ENCODE results near the gene GLRA1.
"Not testable (repeated sequence)": the region's sequence is repeated elsewhere in the genome, so short reads cannot be mapped to it uniquely, and the experiment has no call there.

The GLRA1 gene

DNA sequence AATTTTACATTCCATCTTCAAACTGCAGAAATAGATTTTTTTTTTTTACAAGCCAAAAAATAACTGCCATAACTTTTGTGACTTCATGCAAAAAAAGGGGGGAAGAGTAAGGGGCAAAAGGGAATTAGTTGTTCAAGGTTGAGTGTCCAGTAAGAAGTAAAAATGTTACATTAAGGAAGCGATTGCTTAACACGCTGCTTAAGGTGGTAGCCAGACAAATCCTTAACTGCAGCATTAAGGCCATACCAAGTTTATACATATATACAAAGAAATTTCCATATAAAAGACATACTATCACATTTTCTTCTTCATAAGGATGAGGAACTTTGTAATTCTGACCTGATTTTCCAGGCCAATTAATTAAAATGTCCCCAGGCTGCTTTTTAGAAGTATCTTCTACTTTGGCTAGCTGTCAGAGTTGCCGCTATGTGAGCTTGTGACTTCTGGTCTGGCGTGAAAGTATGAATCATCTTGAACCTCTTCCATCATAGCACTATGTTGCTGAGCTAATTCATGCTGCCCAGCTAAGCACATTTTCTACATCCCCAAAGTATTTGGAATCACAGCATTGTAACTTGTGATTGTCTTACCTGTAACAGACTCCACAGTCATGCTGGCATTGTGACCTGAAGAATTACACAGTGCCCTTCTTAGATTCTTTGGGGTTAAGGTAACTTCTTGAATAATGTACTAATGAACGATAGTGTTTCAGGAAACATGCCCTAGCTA is 112.9 kb downstream of the GLRA1 start:
- no peak for DNase-seq

DNA sequence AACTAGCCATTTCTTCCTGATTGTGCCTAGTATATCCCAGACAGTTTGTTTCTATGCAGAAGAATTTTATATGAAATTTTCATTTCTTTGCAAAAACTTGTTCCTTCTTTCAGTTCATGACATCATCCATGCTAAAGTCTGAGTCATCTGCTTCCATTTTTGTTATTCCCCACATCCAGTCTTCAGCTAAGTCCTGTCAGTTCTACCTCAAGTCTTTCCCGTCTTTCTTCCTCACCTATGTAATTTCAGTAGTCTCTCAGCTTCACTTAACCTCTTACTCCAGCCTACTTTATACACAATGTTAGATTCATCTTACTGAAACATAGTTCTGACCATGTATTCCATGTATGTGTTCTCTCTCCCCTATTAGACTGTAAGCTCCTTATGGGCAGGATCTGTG is 113.8 kb downstream of the GLRA1 start:
- no peak for DNase-seq

DNA sequence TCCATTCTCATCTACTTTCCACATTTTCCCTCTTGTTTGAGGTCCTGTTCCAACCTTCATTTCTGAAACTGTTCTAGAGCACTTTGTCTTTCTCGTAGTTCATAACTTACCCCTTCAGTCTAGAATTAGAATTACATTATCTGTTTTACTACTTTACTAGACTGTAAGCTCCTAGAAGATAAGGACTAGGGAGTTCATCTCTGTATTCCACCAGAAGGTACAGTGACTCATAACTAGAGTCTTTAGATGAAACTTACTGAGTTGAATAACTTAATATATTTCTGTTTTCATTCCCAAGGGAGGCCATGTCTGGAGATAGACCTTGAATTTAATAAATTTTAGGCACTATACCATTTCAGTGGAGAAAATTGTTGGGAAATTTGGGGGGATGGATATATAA is 114.2 kb downstream of the GLRA1 start:
- DNase-seq: no peak

DNA sequence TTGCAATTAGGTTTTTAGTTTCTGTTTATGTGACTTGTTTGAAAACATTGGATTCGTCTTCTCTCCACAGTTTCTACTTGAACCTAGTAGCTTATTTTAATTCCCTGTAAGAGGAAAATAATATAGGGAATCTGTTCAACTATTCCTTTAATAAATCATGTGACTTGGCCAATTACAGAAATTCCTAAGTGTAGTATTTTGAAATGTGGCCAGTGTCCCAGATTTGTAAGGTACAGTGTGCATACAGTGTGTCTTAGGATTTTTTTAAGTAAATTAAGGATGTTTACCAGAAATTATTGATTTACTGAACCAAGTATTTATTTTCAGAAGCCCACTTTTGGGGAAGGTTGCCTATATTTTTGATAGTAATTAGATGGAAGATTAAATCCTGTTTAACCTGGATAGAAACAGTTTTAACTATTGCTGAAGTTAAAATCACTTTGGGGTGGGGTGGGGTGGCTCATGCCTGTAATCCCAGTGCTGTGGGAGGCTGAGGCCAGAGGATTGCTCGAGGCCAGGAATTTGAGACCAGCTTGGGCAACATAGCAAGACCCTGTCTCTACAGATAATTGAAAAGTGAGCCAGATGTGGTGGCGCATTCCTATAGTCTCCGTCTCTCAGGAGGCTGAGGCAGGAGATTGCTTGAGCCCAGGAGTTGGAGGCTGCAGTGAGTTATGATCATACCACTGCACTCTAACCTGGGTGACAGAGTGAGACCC is 116.0 kb downstream of the GLRA1 start:
- DNase-seq: no peak

DNA sequence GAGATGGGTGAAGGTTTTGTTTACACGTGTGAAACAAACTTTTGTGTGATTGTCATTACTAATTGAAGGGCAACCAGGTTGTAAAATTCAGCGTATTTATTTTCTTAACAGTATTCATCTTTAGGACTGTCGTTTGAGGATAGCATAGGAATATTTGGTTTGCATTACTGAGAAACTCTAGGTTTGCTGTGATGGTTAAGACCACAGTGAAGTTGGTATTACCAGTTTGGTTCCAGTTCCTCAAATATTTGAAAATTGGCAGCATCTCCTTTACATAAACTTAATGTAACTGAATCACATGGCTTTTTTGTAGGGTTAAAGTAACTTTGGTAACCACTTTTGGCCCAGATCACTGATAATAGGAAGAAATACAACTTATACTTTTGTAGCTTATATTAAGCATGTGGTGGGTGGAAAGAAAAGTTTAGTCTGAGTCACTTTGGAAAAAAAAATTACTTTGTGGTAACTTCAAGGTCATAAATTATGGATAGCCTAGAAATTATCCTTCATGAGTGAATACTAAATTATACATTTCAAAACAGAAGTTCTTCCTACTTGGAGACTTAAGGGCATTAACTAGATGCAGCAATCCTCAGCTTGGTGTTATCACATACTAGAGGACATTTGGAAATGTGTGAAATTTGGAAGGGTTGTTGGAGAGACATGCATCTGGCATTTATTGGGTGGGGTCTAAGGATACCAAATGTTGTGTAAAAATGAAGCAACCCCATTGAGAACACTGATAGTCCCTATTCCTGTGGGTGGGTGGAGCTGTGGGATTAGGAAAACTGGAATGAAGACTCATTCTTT is 119.0 kb downstream of the GLRA1 start:
- no peak for DNase-seq

DNA sequence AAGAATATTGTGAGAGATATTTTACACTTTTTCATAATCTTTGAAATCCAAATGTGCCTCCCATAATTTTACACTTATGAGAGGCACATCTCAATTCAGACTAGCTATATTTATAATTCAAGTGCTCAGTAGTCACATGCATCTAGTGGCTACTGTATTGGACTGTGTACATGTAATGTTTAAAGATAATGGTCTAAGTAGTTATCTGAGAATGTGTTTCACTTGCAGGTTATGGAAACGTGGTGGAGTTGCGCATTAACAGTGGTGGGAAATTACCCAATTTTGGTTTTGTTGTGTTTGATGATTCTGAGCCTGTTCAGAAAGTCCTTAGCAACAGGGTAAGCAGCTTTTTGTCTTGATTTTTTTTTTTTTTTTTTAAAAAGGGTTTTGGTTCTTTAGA is 124.1 kb downstream of the GLRA1 start:
- DNase-seq: no peak

DNA sequence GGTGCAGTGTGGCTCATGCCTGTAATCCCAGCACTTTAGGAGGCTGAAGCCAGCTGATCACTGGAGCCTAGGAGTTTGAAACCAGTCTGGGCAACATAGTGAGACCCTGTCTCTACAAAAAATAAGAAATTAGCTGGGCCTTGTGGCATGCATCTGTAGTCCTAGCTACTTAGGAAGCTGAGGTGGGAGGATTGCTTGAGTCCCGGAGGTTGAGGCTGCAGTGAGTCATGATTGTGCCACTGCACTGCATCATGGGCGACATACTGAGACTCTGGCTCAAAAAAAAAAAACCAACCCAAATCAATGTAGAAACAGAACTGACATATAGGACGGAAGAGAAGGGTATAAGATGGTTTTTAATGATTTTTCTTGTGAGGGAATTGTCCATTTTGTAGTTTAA is 125.2 kb downstream of the GLRA1 start:
- no peak for DNase-seq

DNA sequence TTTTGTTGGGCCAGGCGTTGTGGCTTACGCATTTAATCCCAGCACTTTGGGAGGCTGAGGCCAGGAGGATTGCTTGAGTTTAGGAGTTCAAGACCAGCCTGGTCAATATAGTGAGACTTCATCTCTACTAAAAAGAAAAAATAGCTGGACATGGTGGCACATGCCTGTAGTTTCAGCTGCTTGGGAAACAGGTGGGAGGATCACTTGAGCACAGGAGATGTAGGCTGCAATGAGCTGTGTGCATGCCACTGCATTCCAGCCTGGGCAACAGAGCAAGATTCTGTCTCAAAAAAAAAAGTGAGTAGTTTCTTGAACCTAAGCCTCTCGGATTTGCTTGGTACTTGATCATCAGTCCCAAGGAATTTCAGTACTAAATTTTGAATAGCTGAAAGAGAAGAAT is 126.0 kb downstream of the GLRA1 start:
- no peak for DNase-seq

DNA sequence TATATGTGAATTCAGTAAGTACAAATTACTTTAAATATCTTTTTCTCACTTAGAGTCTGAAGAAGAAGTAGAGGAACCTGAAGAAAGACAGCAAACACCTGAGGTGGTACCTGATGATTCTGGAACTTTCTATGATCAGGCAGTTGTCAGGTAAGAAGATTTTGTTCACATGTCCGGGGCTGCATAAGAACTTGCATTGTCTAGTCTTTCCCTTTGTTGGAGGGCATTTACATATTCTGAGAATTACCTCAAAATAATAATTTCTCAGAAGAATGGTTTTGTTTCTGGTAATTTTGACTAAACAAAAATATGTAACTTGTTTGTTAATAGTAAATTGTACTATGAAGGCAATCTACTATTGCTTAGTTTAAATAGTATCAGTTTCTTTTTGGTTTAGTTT is 129.2 kb downstream of the GLRA1 start:
- no peak for DNase-seq

DNA sequence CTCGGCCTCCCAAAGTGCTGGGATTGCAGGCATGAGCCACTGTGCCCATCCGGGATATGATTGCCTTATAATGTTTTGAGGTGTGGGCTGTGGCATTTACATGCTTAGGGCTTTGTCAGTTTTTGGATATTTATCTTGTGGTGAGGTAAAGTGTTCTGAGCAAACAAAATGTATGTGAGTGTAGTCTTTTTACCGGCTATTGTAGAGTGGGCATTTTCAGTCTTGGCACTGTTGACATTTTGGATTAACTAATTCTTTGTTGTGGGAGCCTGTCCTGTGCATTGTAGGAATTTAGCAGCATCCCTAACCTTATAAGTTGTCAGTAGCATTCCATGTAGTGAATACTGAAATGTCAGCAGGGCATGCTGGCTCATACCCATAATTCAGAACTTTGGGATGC is 131.3 kb downstream of the GLRA1 start:
- DNase-seq: no peak

DNA sequence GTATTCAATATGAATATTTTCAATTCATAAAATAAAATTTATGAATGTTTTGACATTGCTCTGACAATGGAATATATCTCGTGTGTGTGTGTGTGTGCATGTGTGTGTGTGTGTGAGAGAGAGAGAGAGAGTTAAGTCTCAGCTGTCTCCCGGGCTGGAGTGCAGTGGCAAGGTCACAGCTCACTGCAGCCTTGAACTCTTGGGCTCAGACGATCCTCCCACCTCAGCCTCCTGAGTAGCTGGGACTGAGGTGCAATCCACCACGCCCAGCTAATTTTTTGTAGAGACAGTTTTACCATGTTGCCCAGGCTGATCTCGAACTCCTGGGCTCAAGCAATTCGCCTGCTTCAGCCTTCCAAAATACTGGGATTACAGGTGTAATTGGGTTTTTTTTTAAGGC is 136.8 kb downstream of the GLRA1 start:
- no peak for DNase-seq

DNA sequence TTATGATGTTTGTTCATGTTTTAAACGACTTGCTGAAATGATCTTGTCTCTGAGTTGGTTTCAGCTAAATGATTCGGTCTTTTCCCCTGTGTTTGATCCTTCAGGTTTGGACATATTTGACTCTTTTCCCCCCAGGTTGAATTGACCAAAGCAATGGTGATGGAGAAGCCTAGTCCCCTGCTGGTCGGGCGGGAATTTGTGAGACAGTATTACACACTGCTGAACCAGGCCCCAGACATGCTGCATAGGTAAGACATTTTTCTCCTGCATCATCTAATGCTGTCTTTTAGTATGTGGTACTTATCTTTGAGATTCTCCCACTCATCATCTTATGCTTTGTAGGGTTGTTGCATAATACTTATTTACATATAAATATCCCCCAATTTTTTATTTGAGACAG is 138.2 kb downstream of the GLRA1 start:
- no peak for DNase-seq

DNA sequence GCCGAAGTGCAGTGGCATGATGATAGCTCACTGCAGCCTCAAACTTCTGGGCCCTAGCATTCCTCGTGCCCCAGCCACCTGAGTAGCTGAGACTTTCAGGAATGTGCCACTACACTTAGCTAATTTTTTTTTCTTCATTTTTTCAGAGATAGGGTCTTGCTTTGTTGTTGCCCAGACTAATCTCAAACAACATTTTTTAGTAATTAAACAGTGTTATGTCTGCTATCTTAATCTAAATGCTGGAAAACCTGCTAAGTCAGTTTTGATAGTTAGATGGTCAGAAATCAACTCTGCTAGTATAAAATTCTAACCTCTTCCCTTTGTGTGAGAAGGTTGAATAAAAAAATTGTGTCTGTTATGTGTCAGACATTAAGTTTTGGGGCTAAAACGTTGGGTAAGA is 140.5 kb downstream of the GLRA1 start:
- DNase-seq: no peak

DNA sequence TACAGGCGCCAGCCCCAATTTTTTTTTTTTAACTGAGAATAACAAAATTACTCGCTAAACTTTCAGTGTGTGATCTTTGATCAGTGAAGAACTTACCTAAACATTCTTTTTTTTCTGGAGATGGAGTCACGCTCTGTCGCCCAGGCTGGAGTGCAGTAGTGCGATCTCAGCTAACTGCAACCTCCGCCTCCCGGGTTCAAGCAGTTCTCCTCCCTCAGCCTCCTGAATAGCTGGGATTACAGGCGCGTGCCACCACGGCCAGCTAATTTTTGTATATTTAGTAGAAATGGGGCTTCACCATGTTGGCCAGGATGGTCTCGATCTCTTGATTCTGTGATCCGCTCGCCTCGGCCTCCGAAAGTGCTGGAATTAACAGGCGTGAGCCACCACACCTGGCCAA is 141.0 kb downstream of the GLRA1 start:
- DNase-seq: not testable (repeated sequence)

DNA sequence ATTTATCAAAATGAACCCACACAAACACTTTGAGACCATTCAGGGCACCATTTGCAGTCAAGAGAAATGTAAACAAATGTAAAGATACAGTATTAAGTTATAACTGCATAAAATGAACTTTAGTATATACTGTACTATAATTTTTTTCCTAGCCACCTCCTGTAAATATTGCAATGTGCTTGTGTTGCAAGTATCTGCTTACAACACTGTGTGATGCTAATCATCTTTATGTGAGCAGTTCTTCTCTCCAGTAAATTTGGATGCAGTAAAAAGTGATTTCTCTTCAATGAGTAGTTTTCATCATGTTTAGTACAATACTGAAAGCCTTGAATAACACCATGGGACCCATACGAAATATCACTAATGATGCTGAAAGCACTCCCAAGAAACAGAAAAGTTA is 143.4 kb downstream of the GLRA1 start:
- no peak for DNase-seq

DNA sequence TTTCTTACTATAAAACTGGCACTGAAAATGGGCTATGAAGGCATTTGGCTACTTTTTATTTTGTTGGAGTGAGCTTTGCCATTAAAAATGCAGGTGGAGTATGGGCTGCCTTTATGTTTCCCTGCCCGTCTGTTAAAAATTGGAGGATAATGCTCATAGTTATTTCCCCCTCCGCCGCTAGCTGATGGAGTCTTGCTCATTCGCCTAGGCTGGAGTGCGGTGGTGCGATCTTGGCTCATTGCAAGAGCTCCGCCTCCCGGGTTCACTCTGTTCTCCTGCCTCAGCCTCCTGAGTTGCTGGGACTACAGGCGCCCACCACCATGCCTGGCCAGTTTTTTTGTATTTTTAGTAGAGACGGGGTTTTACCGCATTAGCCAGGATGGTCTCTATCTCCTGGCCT is 144.3 kb downstream of the GLRA1 start:
- DNase-seq: no peak

DNA sequence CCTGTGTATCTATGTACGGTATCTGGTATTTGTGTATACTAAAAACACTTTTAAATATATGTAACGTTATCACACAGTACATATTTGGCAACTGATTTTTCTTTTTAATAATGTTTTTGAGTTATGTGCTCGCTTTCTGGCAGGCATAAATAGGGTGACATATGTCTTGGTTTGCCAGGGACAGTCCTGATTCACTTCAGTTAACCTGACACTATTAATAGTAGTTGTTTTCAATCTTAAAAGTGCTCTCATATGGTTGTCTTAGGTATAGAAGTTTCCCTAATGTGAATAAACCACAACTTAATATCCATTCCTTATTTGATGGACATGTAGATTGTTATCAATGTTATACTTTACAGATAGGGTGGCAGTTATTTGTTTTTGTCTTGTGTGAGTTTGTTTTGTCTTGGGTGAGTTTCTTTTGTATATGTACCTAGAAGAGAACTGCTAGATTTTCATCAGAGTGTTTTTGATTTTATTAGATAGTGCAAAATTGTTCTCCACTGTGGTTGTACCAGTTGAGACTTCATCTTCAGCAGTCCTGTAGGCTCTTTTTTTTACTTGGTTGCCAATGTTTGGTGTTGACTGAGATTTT is 145.0 kb downstream of the GLRA1 start:
- DNase-seq: no peak

DNA sequence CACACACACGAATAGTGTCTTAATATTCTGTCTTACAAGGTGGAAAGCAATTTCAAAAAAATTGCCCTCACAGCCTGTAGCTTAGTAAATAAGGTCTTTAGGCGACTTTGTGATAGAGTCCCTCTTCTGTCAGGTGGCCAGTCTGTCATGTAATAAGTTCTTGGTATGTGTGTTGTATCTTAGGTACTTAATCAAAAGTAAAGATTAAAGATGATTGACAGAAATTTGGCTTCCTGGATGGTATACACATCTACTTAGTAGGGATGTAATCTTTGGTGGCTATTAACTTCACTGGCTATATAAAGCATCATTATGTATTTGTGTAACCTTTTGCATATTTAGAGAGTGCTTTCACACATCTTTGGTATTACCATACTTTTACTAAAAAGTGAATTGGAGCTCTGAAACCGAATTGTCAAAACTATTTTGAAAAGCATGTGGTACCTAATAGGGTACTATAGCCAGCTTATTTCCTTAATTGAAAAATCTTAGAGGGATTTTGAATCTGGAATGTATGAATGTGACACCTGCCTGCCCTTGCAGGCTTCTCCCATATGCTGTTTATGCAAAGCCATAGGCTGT is 149.5 kb downstream of the GLRA1 start:
- DNase-seq: no peak

DNA sequence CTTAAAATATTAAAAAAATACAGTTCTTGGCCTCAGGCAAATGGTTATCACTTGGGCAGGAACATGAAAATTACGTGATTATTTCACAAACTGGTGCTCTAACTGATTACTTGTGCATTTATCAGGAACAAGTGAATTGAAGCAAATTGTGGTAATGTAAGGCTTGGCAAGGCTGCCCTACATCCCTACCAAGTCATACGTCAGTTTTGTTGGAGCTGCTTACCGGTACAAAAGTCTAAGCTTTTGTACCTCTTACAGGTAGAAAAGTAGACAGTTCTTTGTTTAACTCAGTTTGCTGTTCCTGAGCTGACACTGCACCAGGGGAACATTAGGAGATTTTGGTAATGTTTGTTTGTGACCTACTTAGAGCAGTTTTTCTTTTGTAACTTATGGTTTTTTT is 150.7 kb downstream of the GLRA1 start:
- no peak for DNase-seq

DNA sequence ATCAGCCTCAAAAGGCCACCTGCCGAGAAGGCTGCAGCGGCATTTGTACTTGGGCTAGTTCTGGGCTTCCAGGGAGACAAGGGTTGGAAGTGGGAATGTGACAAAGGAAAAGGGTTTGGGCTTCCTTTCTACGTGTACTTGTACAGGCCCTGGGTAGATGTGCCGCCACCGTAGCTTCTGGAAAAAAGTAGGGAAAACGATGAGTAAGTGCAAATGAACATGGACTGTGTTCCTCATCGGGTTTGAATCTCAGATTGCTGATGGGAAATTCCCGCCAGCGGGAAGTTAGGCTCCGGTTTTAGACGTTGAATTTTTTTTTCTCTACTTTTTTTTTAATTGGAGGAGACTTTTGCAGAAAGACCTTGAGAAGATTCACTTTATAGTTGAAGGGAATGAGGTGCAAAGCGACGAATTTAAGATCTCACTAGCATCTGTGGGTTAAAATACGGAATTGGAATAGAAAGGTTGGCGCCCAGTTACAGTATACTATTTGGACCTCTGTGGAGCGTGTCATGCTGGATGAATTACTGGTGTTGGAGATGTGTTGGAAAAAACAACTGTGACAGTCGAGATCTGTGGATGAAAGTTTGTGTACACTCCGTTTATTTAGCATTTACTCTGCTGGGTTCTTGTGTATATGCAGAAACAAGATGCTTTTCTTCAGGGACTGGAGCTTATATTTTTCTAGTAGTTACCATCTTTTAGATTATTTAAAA is 151.6 kb downstream of the GLRA1 start:
- DNase-seq: no peak
